BJ (cell line): ENCODE measurements around the gene CARMIL3. TPM values are rescaled to one million over a fixed set of nuclear protein-coding genes. Genes with fewer than 3 reads are reported as not detected.
A peak's percentile ranks its signal among the peaks of the same experiment; 100 is the strongest.

ENCODE experiments used
- CTCF ChIA-PET: fragments of 350-600 bp; formaldehyde crosslinking; extraction: SDS; loops from one replicate; lab custom pipeline; 2021; ENCODE audit warnings: antibody characterized with exemption, inconsistent platforms; lab: Yijun Ruan, JAX
- POLR2A ChIA-PET: fragments of 300-600 bp; sonication (Branson Sonifier 250); formaldehyde crosslinking; extraction: SDS; loops from one replicate; lab custom pipeline; 2021; ENCODE audit warnings: antibody characterized with exemption; lab: Charles Lee
- DNase-seq: peaks from one replicate; pipeline ENCODE4 v3.0.0-alpha.2; 2011; ENCODE audit warnings: low read depth
- H3K27me3 ChIP-seq: 2 replicates; pipeline ENCODE4 v1.6.0; 2011; ENCODE audit warnings: low read length; ENCODE audit not compliant: control insufficient read depth, insufficient read depth
- H3K36me3 ChIP-seq: 2 replicates; pipeline ENCODE4 v1.5.1; 2011; ENCODE audit warnings: low read length; ENCODE audit not compliant: control insufficient read depth, insufficient read depth
- H3K4me3 ChIP-seq: 2 replicates; pipeline ENCODE4 v1.5.1; 2011; ENCODE audit warnings: low read depth, mild to moderate bottlenecking, control low read depth, low read length
- polyA plus RNA-seq: library from polyadenylated mRNA; depleted of rRNA; stranded (reverse); fragments of >200 nt; gene quantifications from 2 replicates; pipeline ENCODE4 v1.2.3, GENCODE V29; 2011
- TF ChIP-seq, protein P1 (sequence below): IDR thresholded peaks from 2 replicates; pipeline ENCODE4 v1.5.1; 2011; ENCODE audit warnings: low read depth, mild to moderate bottlenecking, control low read depth, inconsistent platforms, low read length, moderate library complexity; ENCODE audit not compliant: insufficient read depth

CARMIL3 gene
- polyA plus RNA-seq, 1 experiment, result 0.04 TPM

- CTCF ChIA-PET, result interaction anchor here (0.7 to 10.8 kb wide), 32 partner anchors 8 to 377 kb away, joined by 3 to 200 read pairs (median 6); partner anchors contain the start of genes CIDEB, CPNE6, DCAF11 and DHRS1
- POLR2A ChIA-PET, result interaction anchor here (0.6 kb wide), 1 partner anchor 48 kb away, joined by 3 read pairs; no protein-coding TSS in a partner anchor
Observed at GRCh38 chr14:24058260-24058950, 6.6 kb downstream of the CARMIL3 start.

DNA sequence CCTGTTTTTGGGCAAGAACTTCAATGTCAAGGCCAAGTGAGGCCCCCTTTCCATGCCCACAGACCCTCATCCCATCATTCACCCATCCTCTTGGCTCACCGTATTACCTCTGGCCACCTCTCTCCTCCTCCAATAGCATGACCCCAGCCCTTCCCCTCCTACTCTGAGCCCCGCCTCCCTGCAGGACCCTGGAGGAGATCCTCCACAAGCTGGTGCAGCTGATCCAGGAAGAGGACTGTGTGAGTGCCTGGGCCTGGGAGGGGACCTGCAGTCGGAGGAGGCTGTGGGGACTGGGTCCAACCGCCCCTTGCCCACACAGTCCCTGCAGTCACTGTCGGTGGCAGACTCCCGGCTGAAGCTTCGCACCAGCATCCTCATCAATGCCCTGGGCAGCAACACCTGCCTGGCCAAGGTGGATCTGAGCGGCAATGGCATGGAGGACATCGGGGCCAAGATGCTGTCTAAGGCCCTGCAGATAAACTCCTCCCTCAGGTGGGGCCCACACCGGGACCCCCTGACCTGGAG, 7.2 kb downstream of the CARMIL3 start:
- Histone ChIP-seq H3K36me3 (no peaks in the 10 kb centered on the region), H3K4me3 (no peak overlapping the region), H3K27me3 (peaks cover 10% of the 10 kb centered on the region)
- ChIA-PET CTCF (interaction anchor here (0.7 to 10.8 kb wide), 25 partner anchors 9 to 377 kb away, joined by 3 to 200 read pairs (median 7); partner anchors contain the start of genes CPNE6, DCAF11, IRF9 and NRL), POLR2A (no interaction called here)
- TF ChIP-seq, protein P1, sequence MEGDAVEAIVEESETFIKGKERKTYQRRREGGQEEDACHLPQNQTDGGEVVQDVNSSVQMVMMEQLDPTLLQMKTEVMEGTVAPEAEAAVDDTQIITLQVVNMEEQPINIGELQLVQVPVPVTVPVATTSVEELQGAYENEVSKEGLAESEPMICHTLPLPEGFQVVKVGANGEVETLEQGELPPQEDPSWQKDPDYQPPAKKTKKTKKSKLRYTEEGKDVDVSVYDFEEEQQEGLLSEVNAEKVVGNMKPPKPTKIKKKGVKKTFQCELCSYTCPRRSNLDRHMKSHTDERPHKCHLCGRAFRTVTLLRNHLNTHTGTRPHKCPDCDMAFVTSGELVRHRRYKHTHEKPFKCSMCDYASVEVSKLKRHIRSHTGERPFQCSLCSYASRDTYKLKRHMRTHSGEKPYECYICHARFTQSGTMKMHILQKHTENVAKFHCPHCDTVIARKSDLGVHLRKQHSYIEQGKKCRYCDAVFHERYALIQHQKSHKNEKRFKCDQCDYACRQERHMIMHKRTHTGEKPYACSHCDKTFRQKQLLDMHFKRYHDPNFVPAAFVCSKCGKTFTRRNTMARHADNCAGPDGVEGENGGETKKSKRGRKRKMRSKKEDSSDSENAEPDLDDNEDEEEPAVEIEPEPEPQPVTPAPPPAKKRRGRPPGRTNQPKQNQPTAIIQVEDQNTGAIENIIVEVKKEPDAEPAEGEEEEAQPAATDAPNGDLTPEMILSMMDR, result no peak
- DNase-seq, result no peak

More at GRCh38 chr14:24058260-24058950, 6.6 kb downstream of the CARMIL3 start:
- DNase-seq, result no peak
- Histone ChIP-seq H3K36me3 (no peaks in the 10 kb centered on the region), H3K27me3 (peaks cover 10% of the 10 kb centered on the region), H3K4me3 (no peak overlapping the region)
- TF ChIP-seq, protein P1, result peak; percentile 86

DNA sequence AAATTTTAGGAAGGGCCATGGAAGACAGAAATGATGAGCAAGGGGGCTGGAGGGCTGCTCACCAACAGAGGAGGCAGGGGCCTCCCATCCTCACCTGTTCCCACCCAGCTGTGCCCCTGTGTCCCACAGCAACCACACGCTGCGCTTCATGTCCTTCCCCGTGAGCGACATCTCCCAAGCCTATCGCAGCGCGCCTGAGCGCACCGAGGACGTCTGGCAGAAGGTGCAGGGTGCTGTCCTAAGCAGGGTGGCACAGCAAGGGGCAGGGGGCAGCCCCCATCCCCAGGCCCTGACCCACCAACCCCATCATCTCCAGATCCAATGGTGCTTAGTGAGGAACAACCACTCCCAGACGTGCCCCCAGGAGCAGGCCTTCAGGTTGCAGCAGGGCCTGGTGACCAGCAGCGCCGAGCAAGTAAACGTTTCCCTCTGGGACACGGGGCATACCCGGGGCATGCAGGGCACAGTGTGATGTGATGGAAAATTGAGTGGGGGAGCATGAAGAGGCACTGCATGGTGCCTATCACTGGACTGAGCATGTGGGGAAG, 8.1 kb downstream of the CARMIL3 start:
- Histone ChIP-seq H3K36me3 (no peaks in the 10 kb centered on the region), H3K4me3 (no peak overlapping the region), H3K27me3 (peaks cover 6% of the 10 kb centered on the region)
- ChIA-PET POLR2A (no interaction called here), CTCF (interaction anchor here (1.7 to 10.8 kb wide), 6 partner anchors 9 to 49 kb away, joined by 4 to 200 read pairs (median 24); partner anchors contain the start of genes CPNE6 and PCK2)
- TF ChIP-seq, protein P1, result no peak
- no peak for DNase-seq

DNA sequence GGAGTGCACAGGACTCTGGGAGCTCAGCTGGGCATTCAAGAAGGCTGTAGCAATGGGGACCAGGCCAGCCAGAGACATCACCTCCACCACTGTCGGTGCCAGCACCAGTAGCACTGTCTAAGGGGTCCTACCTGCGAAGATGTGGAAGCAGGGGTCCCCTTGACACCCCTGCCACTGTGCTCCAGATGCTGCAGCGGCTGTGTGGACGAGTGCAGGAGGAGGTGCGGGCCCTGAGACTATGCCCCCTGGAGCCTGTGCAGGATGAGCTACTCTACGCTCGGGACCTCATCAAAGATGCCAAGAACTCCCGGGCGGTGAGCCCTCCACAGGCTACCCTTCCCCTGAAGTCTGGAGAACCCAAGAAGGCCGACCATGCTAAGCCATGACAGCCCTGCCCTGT, 8.6 kb downstream of the CARMIL3 start:
- no peak for DNase-seq
- Histone ChIP-seq H3K36me3 (no peaks in the 10 kb centered on the region), H3K4me3 (no peak overlapping the region), H3K27me3 (peaks cover 8% of the 10 kb centered on the region)
- ChIA-PET CTCF (interaction anchor here (0.6 to 10.8 kb wide), 6 partner anchors 20 to 163 kb away, joined by 3 to 200 read pairs (median 10); partner anchors contain the start of gene PCK2), POLR2A (no interaction called here)
- TF ChIP-seq, protein P1, result no peak
